Middle frontal gyrus (tissue), 1 donor: ENCODE data around the gene KLK11.
"Not testable (repeated sequence)": the region's sequence is repeated elsewhere in the genome, so short reads cannot be mapped to it uniquely, and the experiment has no call there.

Experiments used
- DNase-seq: peaks from one replicate; pipeline ENCODE4 v3.0.0-alpha.2; 2015; ENCODE audit warnings: low spot score; ENCODE audit errors: extremely low spot score

The KLK11 gene

GRCh38 chr19:51006406-51006805, 20.0 kb downstream of the KLK11 start:
- no peak for DNase-seq

GRCh38 chr19:51005248-51005647, 21.2 kb downstream of the KLK11 start:
- no peak for DNase-seq

GRCh38 chr19:51003316-51003715, 23.1 kb downstream of the KLK11 start:
- DNase-seq: no peak

- DNase-seq: no peak
Measured at GRCh38 chr19:51002542-51003311, 23.7 kb downstream of the KLK11 start.

- DNase-seq: no peak
Measured at GRCh38 chr19:51002089-51002532, 24.3 kb downstream of the KLK11 start.

GRCh38 chr19:51001515-51001914, 24.9 kb downstream of the KLK11 start, which contains the start of gene KLK8:
Gene KLK8, minus strand, starts transcription at chr19:51001604. Its CDS starts 437 bp downstream, at chr19:51001167.
- no peak for DNase-seq

GRCh38 chr19:51000981-51001380, 25.4 kb downstream of the KLK11 start:
- no peak for DNase-seq

- no peak for DNase-seq
Measured at GRCh38 chr19:51000426-51000825, 26.0 kb downstream of the KLK11 start.

- no peak for DNase-seq
Measured at GRCh38 chr19:50998686-50999085, 27.7 kb downstream of the KLK11 start.

GRCh38 chr19:50998061-50998460, 28.4 kb downstream of the KLK11 start:
- DNase-seq: no peak

GRCh38 chr19:50994129-50994528, 32.3 kb downstream of the KLK11 start:
- DNase-seq: no peak

GRCh38 chr19:50992666-50993035, 33.8 kb downstream of the KLK11 start:
- no peak for DNase-seq

GRCh38 chr19:50984416-50984815, 42.0 kb downstream of the KLK11 start:
- not testable (repeated sequence) for DNase-seq

GRCh38 chr19:50983625-50984292, 42.7 kb downstream of the KLK11 start, which contains the start of gene KLK7:
Gene KLK7, minus strand, starts transcription at chr19:50983917. Its CDS starts 1,518 bp downstream, at chr19:50982399.
- no peak for DNase-seq

- no peak for DNase-seq
Measured at GRCh38 chr19:50982186-50982585, 44.2 kb downstream of the KLK11 start.

GRCh38 chr19:50981587-50982146, 44.7 kb downstream of the KLK11 start:
- no peak for DNase-seq

GRCh38 chr19:50980208-50980607, 46.2 kb downstream of the KLK11 start:
- DNase-seq: no peak

GRCh38 chr19:50979758-50980157, 46.7 kb downstream of the KLK11 start:
- no peak for DNase-seq

GRCh38 chr19:50978772-50979390, 47.5 kb downstream of the KLK11 start:
- no peak for DNase-seq

GRCh38 chr19:50977626-50978025, 48.8 kb downstream of the KLK11 start:
- no peak for DNase-seq

- no peak for DNase-seq
Measured at GRCh38 chr19:50975766-50976165, 50.6 kb downstream of the KLK11 start.
